NCI-H146 treated with DMSO at 0.1 percent for 48 hours (cell line): ENCODE measurements around the gene CPLX3.

Experiments
- DNase-seq: peaks from one replicate; lab custom pipeline; 2025; ENCODE audit not compliant: unreplicated experiment; lab: John Stamatoyannopoulos, UW

CPLX3 gene

DNA sequence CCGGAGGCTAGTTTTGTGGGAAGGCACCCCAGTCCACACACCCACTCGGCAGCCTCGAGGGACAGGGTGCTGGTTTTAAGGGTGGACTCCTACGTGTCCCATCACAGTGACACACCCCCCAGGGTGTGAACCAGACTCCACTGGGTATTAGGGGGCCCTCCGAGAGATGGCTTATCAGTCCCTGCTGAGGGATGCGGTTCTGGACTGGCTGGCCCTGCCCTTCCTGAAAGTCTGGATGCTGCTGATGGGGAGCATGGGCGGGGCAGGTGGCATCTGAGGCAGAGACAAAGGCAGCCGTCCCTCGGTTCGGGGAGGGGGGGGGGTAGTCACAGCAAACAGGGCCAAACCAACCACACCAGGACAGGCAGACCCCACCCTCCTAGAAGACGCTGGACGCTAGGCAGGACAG, 17.5 kb downstream of the CPLX3 start:
- no peak for DNase-seq

DNA sequence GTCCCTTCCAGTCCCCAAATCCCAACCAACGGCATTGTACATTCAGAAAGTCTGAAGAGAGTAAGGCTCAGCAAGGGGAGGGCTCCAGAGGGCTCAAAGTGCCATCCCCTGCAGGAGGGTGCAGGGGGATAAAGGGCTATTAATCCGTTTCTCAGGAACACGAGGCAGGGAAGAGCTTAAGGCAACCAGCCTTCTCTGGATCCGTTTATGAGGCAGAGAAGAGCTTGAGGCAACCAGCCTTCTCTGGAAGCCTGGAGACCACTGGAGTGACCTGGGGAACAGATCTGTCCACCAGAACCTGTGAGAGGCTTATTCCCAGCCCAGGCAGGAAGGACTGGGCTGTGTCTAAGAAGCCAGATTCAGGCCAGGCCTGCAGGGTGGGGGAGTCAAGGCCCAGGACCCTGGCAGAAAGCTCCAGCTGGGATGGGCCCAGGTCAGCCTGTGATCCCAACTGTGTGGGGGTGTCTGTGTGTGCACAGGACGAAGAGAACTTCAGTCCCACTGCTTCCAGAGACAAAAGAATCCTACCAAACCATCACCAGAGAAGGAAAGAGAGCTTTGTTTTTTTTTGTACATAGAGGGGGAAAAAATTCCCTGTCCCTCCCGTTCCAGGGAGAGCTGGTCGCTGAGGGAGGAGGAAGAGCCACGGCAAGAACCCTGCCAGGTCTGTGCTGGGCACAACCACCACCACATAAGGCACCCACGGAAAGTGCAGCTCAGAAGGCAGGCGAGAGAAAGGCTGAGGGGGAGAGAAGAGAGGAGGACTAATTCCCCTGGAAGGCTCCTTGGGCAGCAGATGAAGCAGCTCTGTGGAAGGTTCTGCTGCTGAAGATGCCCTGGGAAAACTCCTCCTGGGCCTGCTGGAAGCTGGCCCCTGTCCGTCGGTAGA, 18.1 kb downstream of the CPLX3 start:
- no peak for DNase-seq

DNA sequence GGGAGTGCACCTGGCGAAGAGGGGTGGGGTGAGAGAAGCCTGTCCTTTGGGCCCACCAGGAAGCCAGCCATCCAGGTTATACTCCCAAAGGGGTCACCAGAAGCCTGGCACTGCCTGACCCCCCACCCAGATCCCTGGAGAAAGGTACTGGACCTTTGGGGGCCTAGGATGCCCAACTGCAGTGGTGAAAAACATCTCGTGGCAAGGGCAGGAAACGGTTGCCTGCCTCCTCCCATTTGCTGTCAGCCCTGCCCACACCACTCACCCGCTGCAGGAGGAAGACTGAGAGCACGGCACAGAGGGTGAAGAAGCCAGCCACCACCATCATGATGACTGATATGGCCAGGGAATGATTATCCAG, 18.8 kb downstream of the CPLX3 start:
- DNase-seq: no peak

DNA sequence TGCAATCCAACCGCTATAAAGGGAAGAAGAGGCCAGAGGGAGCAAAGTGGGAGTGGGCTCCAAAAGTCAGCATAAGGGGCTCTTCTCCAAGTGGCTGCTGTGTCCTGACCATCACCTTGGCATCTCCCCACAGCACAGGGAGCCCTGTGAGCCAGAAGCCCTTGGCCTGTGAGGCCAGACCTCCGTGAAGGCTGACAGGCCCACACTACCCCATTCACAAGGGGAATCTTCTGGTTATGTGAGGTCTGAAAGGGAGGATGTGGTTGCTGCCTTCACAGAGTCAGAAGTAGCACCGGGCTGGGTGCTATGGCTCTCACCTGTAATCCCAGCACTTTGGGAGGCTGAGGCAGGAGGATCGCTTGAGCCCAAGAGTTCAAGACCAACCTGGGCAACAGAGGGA, 19.2 kb downstream of the CPLX3 start:
- no peak for DNase-seq

DNA sequence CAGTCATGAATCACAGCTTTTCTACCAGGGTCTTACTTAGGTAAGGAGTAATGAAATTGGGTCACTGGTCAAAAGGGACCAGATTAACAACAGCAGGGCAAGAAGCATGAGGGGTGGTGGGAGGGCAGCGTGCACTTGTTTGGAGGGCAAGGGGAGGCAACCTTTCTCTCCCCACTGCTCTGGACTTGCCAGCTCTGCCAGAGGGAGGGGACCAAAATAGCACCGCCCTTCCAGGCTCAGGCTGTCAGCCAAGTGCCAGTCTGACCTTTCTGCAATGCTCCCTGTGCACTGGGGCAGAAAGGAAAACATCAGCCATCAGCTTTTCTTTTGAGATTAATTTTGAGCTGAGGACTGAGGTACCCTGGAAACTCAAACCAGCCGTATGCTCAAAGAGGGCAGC, 21.0 kb downstream of the CPLX3 start:
- DNase-seq: no peak

DNA sequence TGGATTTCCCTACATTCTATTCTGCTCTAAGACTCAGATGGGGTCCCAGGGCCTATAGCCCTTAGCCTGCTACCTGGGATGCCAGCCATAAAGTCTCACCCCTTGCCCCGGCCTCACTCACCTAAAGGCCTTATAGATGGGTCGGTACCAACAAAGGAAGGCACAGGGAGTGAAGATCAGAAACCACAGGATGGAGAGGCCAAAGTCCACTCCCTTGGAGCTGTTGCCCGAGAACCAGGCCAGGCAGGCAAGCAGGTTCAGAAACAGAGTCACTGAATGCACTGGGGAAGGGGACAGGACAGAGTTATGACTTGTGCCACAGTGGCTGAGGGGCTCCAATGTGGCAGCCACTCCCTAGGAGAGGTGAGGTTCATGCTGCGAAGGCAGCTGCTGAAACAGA, 24.0 kb downstream of the CPLX3 start:
- DNase-seq: no peak

DNA sequence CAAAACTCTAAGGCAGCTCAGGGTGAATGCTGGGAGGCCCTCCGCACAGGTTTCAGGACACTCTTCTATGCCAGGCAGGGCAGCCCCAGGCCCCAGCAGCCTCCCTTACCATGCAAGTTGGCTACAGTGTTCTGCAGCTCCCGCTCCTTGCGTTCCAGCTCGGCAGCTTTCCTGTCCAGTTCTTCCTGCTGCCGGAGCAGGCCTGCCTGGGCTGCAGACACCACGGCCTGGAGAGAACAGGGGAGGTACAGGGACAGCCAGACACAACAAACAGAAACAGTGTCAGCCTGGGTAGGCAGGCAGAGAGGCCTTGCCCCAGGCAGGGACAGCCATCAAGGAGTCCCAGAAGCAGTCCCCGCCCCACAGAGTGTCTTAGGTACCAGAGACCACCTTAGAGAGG, 25.5 kb downstream of the CPLX3 start:
- DNase-seq: no peak

DNA sequence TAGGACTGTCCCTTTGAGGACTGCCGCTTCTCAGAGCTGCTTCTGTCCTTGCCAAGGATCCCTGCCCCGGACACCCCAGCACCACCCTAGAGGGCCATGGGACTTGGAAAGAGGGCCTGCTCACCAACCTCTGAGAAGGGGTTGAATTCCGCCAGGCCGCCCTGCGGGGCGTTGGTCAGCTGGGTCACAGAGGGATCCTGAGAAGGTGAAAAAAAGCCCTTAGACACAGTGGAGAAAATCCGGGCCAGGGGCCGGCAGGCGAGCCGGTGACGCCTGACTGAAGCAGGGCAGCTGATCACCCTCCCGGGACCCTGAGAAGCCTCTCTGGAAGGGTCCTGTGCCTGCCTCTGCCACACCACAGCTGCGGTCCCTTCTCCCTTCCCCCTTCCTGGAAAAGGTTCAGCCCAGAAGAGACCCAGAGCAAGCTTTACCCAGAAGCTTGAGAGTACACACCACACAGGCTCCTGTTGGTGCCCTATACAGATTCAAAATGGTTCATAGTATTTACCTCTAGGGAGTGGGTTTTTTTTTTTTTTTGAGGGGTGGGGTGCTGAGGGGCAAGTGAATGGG, 28.1 kb downstream of the CPLX3 start:
- DNase-seq: no peak

DNA sequence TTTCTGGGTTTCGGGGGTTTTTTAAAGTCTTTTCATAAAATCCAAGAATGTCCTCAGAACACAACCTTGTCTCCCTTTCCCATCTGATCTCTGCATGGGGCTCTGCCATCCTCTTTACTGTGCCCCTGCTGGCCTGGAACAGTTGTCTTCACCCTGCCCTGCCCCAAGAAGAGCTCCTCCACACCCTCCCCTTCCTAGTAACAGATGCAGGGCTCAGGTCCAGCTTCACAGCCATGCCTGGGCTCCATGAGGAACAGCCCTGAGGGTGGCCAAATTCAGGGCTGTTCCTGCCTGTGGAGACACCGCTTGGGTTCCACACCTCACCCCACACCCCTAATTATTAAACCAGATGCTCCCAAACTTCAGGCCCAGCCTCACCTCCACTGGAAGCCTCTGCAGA, 29.4 kb downstream of the CPLX3 start:
- DNase-seq: no peak

DNA sequence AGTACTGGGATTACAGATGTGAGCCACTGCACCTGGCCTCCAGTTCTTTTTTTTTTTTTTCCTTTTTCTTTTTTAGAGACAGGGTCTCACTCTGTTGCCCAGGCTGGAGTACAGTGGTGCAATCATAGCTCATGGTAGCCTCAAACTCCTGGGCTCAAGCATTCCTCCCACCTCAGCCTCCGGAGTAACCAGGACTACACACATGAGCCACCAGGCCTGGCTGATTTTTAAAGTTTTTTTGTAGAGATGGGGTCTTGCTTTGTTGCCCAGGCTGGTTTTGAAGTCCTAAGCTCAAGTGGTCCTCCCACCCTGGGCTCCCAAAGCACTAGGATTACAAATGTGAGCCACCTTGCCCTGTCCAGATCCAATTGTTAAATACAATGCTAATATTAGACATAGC, 30.1 kb downstream of the CPLX3 start:
- no peak for DNase-seq

DNA sequence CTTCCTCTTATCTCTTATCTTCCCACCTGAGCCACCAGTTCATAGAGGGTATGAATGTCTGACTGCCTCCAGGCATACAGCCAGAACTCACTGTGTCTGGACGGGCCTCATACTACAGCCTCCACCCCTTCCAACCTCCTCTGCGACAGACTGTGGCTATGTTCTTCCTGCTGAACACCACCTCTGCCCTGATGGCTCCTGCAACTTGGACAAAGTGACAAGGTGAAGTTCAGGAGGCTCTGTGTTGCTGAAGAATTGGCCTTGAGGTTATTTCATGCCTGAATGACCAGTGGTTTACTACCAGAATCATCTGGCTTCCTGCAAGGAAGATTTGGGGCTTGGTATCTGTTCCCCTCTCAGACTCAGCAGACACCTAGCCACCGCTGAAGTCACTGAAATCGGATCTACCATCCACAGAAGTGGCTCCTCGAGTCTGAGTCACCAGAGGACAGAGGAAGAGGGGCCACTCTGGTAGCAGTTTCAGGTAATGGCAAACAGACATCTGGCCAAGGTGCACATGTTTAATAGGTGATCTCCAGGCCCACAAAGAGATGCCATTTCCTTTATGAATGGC, 30.7 kb downstream of the CPLX3 start:
- no peak for DNase-seq

DNA sequence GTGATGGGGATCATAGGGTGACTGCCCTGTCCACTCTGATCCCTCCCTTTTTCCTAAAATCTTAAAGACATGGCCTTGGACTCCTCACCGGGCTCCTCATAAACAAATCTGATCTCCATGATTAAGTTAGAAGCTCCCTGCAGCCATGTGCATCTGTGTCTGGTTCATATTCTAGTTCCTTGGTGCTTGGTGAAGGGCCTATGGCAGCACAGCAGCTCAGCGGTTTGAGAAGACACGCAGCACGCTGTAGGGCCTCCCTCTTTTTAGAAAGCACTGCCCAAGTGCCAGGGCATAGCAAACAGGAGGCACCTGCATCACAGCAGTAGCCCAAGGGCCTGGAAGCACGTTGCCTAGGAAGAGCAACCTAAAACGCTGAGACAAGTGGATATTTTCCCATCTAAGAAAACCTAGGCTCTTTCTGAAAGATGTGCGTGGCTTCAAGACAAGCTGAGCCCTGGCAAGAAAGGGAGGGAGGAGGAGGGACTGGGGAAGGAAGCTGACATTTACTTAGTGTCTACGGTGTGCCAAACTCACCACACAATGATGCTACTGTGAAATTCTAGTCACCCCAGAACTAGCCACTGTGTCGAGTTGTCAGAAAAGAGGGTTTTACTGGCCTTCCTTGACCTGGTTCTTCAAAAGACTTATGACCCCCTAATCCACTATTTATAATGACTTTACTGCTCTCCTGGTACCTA, 31.4 kb downstream of the CPLX3 start:
- DNase-seq: no peak

DNA sequence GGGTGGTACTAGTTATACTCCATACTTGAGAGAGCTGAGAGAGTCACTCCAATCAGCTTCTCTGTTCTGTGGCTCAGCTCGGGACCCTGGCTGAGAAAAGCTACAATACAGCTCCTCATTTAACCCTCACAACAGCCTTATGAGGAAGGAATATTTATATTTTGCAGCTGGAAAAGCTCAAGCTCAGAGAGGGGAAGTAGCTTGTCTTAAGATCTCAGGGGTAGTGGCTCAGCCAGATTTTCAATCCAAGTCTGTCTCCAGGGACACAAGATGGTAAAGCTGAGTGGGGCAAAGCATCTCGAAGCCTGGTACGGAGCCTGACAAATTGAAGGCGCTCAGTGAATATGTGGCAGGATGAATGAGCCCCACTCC, 31.9 kb downstream of the CPLX3 start:
- no peak for DNase-seq

DNA sequence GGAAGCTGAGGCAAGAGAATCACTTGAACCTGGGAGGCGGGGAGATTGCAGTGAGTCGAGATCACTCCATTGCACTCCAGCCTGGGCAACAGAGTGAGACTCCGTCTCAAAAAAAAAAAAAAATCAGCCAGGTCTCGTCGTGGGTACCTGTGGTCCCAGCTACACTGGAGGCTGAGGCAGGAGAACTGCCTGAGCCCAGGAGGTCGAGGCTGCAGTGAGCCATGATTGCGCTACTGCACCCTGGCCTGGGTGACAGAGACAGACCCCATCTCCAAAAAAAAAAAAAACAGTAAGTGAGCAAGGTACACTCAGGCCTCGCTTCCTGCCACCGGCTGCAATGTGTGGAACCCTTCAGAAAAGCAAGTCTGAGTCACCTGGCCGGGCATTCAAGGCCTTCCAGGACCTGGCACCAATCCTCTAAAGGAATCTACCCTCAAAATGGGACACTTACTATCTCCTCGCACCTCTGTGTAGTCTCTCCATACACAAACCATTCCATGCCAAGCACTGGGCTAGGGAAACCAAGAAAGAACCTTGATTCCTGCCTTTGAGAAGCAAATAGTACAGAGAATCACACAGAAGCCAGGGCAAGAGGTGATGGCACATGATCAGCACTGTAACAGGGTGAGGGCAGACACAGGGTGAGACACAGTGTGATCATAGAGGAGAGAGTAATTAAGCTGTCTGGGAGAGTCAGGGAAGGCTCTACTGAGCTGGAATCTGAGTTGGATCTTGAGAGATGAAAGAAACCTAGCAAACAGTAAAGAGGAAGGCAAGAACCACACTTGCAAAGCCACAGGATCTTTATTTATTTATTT, 37.0 kb downstream of the CPLX3 start:
- DNase-seq: no peak

DNA sequence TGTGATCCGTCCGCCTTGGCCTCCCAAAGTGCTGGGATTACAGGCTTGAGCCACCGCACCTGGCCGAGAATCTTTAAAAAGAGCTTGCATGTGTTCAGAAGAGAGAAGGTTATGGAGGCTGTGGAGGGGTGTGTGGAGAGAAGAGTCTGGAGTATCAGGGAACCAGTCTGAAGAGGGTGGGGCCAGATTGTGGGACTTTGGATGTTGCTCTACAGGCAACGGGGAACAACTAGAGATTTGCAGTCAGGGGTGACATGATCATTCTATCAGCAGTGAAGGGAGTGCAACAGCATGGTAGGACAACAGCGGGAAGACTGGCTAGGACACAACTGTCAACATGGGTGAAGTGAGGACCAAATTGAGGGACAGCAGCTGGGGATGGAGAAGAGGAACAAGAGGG, 37.9 kb downstream of the CPLX3 start:
- no peak for DNase-seq

DNA sequence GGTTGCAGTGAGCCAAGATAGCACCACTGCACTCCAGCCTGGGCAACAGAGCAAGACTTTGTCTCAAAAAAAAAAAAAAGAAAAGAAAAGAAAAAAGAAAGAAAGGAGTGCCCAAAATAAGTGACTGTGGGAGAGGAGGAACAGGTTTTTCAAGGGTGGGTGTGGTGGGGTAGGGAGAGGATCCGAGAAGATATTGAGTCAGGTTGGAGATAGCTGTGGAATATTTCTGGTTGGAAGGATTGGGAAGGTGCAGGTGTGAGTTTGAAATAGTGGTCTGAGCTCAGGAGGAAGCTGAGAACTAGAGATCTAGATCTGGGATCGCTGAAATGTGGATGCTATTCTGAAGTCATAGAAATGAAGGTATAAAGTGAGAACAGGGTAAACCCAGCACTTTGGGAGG, 38.9 kb downstream of the CPLX3 start:
- no peak for DNase-seq

DNA sequence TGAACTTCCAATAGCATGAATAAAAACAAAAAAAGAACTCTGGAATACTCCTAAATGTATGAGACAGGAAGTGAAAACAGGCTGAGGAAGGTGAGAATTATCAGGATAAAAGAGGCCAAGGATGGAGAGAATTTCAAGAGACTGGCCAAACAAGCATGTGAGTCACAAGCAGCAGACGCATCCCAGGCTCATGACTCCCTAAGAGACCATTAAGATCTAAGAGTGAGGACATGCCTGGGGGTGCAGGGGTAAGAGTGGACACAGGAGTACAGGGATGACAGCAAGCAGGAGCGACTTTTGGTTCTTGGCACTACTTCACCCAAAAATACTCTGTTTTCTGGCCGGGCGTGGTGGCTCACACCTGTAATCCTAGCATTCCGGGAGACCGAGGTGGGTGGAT, 39.7 kb downstream of the CPLX3 start:
- no peak for DNase-seq

DNA sequence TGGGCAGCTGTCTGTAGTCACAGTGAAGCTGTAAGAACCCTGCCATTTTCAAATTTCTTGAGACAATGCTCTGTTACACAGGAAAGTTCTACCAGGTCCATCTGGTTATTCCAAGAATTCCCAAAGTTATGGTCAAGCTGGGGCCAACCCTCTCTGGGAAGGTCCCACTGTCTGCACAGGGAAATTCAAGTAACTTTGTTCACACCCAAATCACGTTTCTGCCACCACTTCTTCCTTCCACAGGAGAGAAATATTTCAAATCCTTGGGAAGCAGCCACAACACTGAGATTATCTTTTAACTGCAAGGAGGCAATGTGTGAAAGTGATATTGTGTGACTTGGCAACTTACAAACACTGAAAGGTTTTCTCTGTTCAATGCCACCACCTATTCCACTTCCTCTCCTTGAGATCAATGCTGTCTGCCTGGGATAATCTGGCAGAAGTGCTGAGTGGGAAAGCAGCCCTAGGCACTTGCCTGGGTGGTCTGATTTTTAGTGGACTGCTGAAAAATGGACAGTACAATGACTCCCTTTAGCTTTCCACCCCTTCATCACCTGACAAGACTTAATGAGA, 41.1 kb downstream of the CPLX3 start:
- no peak for DNase-seq

DNA sequence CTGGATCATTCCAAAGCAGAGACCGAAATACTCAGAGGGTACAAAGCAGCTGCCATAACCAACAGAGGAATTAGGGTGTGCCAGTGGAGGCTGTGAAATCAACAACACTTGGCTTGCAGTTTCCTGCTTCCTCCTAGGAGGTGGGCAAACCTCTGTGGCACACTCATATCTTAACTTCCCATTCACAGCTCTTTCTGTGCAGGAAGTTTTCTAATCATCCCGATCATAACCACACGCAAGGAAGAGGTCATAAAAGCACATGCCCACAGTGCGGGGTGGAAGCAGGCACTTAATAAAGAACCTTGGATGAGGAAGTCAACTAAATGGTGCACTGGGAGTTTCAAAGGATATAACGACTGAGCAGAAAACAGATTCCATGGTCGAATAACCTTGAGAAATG, 41.6 kb downstream of the CPLX3 start:
- no peak for DNase-seq

DNA sequence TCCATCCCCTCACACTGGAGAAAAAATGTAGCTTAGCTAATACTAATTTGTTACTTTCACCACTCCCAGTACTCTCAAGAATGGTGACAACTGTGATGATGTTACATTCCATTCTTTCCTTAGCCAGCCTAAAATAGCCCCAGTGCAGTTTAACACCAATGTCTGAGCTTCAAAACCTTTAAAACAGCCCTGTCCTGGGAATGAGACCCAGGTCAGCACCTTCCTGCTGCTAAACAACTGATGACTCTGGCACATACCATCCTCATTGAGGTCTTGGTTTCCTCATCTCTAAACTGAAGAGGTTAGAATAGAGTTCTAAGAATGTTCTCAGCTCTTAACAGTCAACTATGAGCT, 42.9 kb downstream of the CPLX3 start:
- no peak for DNase-seq
